Measurements from ENCODE around the gene CRTC1.

DNA sequence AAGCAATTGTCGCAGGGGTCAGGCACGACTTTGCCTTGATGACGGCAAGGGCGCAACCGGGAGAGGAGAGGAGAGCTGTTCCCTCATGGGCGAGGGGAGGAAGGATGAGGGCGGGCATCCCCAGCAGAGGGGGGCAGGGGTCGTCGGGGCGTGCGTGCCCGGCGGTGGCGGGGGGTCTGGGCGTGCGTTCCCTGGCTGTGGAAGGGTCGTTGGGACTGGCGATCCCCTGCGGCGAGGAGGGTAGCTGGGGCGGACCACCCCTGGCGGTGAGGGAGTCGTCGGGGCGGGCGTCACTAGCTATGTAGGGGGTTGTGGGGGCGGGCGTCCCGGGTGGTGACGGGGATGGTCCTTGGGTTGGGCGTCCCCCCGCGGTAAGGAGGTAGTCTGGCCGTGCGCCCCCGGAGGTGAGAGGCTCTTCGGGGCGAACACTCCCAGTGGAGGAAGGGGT, 106.0 kb downstream of the CRTC1 start:
- TF ChIP-seq POLR2A (IDR thresholded peaks at IDR 0.05): no peak
- no peak for TF ChIP-seq CTCF (IDR thresholded peaks at IDR 0.05)
- no peak for TF ChIP-seq POLR2AphosphoS5 (IDR thresholded peaks at IDR 0.05)
